HAP-1 (cell line): ENCODE data around the gene FGFBP2.

ENCODE experiments used
- DNase-seq, 2 experiments: peaks; one replicate each; pipeline ENCODE4 v3.0.0-alpha.2; 2016 to 2020; ENCODE audit warnings: low spot score in 2 of 2
- H3K27me3 ChIP-seq: fragments of 250-450 bp; sonication (Bioruptor Pico); 2 replicates; pipeline ENCODE4 v1.5.1; 2020; ENCODE audit warnings: low read depth, mild to moderate bottlenecking, moderate library complexity
- H3K36me3 ChIP-seq: fragments of 250-450 bp; sonication (Bioruptor Pico); replicated peaks from 2 replicates; pipeline ENCODE4 v1.5.1; 2020; ENCODE audit warnings: mild to moderate bottlenecking
- H3K4me1 ChIP-seq: fragments of 250-450 bp; sonication (Bioruptor Pico); 2 replicates; pipeline ENCODE4 v1.5.1; 2020; ENCODE audit warnings: mild to moderate bottlenecking
- H3K4me3 ChIP-seq: fragments of 250-450 bp; sonication (Bioruptor Pico); 2 replicates; pipeline ENCODE4 v1.5.1; 2020; ENCODE audit warnings: mild to moderate bottlenecking, moderate library complexity
- H3K9me3 ChIP-seq: fragments of 250-450 bp; sonication (Bioruptor Pico); 2 replicates; pipeline ENCODE4 v1.5.1; 2020; ENCODE audit warnings: mild to moderate bottlenecking, moderate library complexity
- in situ Hi-C: fragments of 300-500 bp; cut with MboI; formaldehyde crosslinking; loops from 3 replicates; pipeline ENCODE4 v1.14.3; 2020; ENCODE audit warnings: low sequenced_read_pairs, inconsistent platforms, mixed read lengths

Gene FGFBP2

DNA sequence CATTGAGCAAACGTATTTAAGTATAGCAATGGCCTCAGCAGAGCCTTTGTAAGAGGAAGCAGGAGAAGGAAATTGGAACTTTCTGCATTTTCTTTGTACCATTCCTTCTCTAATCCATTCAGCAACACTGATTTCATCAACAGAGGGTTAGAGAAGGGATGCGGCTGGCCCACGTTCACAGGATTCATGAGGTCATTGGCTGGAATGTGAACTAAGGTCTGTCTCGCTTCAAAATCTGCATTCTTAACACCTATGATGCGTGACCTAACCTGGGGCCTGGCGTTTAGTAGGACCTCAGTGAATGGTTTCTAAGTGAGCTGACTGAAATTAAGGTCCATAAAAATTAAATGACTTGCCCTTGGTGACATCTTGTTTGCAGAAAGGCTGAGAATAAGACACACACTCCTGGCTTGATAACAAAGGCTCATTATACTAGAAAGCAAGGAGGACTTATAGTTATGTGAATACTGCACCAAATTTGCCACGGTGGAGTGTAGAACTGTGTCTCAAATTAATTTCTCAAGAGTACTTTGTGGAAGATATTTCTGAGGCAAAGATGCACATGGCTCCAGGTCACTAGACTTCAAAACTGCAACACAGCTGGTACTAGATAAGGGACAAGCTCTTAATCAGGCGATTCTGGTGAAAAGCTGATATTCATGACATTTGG is 49.9 kb downstream of the FGFBP2 start:
- Histone ChIP-seq H3K4me3 (no peak overlapping the region), H3K9me3 (no peaks in the 10 kb centered on the region), H3K36me3 (no peaks in the 10 kb centered on the region), H3K4me1 (no peaks in the 10 kb centered on the region), H3K27me3 (no peaks in the 10 kb centered on the region)
- in situ Hi-C loops = no loop called here
- DNase-seq = no peak

GRCh38 chr4:15912236-15912635 is 50.7 kb downstream of the FGFBP2 start:
- Histone ChIP-seq H3K36me3 (no peaks in the 10 kb centered on the region), H3K4me3 (no peak overlapping the region), H3K27me3 (no peaks in the 10 kb centered on the region), H3K4me1 (no peaks in the 10 kb centered on the region), H3K9me3 (no peaks in the 10 kb centered on the region)
- in situ Hi-C loops = no loop called here
- no peak for DNase-seq
